GM23338 (cell line): ENCODE results near the gene PDF. TPM values are rescaled to one million over a fixed set of nuclear protein-coding genes. Genes with fewer than 3 reads are reported as not detected.
A peak's percentile ranks its signal among the peaks of the same experiment; 100 is the strongest.

ENCODE experiments used
- ATAC-seq: fragments of 200-7000 bp; cut with Tn5 transposase; 3 replicates; pipeline ENCODE4 v1.9.1; 2020
- DNase-seq: peaks from one replicate; pipeline ENCODE4 v3.0.0-alpha.2; 2015; ENCODE audit warnings: low spot score
- H2AFZ ChIP-seq: fragments of 200-600 bp; sonication (generic); 2 replicates; pipeline ENCODE4 v1.8.0; 2016; ENCODE audit warnings: antibody characterized with exemption, mild to moderate bottlenecking, moderate library complexity
- H3F3A ChIP-seq: fragments of 200-600 bp; sonication (generic); replicated peaks from 2 replicates; pipeline ENCODE4 v1.8.0; 2017; ENCODE audit warnings: antibody characterized with exemption, mixed run types, low read depth
- H3K27ac ChIP-seq: fragments of 200-600 bp; sonication (generic); 2 replicates; pipeline ENCODE4 v1.6.1; 2016; ENCODE audit warnings: low read depth
- H3K27me3 ChIP-seq: fragments of 200-600 bp; sonication (generic); 2 replicates; pipeline ENCODE4 v1.8.0; 2016; ENCODE audit warnings: mild to moderate bottlenecking, mixed run types, moderate library complexity; ENCODE audit not compliant: insufficient read depth
- H3K36me3 ChIP-seq: fragments of 200-600 bp; sonication (generic); 2 replicates; pipeline ENCODE4 v1.8.0; 2016; ENCODE audit warnings: mild to moderate bottlenecking; ENCODE audit not compliant: insufficient read depth
- H3K4me1 ChIP-seq: fragments of 200-600 bp; sonication (generic); 2 replicates; pipeline ENCODE4 v1.8.0; 2016; ENCODE audit warnings: mild to moderate bottlenecking, moderate library complexity; ENCODE audit not compliant: insufficient read depth
- H3K4me2 ChIP-seq: fragments of 200-600 bp; sonication (generic); 2 replicates; pipeline ENCODE4 v1.7.1; 2017; ENCODE audit warnings: mixed run types
- H3K4me3 ChIP-seq: fragments of 200-600 bp; sonication (generic); 2 replicates; pipeline ENCODE4 v1.6.1; 2016; ENCODE audit warnings: mixed run types
- H3K79me2 ChIP-seq: fragments of 200-600 bp; sonication (generic); replicated peaks from 2 replicates; pipeline ENCODE4 v1.8.0; 2017; ENCODE audit warnings: mild to moderate bottlenecking; ENCODE audit not compliant: insufficient read depth
- H3K9me2 ChIP-seq: fragments of 200-600 bp; sonication (generic); 2 replicates; pipeline ENCODE4 v1.8.0; 2017; ENCODE audit not compliant: insufficient read depth
- H4K20me1 ChIP-seq: fragments of 200-600 bp; sonication (generic); replicated peaks from 2 replicates; pipeline ENCODE4 v1.8.0; 2017; ENCODE audit warnings: mild to moderate bottlenecking; ENCODE audit not compliant: insufficient read depth
- H3K27ac Mint-ChIP-seq: 2 replicates; pipeline ENCODE4 v1.8.0; 2020; ENCODE audit warnings: inconsistent platforms, mild to moderate bottlenecking, moderate library complexity, mixed read lengths
- H3K27me3 Mint-ChIP-seq: 3 replicates; pipeline ENCODE4 v1.8.0; 2022; ENCODE audit warnings: low read depth, mild to moderate bottlenecking, moderate library complexity, mixed read lengths, inconsistent platforms; ENCODE audit not compliant: insufficient read depth, poor library complexity
- H3K36me3 Mint-ChIP-seq: 3 replicates; pipeline ENCODE4 v1.8.0; 2021; ENCODE audit warnings: low read depth, mild to moderate bottlenecking, inconsistent platforms, moderate library complexity, mixed read lengths
- H3K4me1 Mint-ChIP-seq: 3 replicates; pipeline ENCODE4 v1.8.0; 2020; ENCODE audit warnings: mild to moderate bottlenecking, inconsistent platforms, mixed read lengths
- H3K4me3 Mint-ChIP-seq: 3 replicates; pipeline ENCODE4 v1.8.0; 2021; ENCODE audit warnings: moderate library complexity, mild to moderate bottlenecking, inconsistent platforms, mixed read lengths
- H3K9me3 Mint-ChIP-seq: 3 replicates; pipeline ENCODE4 v1.8.0; 2020; ENCODE audit warnings: moderate library complexity, mild to moderate bottlenecking, inconsistent platforms, mixed read lengths
- CREB1 ChIP-seq: fragments of 250-450 bp; sonication (Bioruptor Pico); IDR thresholded peaks from 2 replicates; pipeline ENCODE4 v1.5.0; 2020; ENCODE audit warnings: low read depth, mild to moderate bottlenecking, moderate library complexity
- EZH2phosphoT487 ChIP-seq: fragments of 200-600 bp; sonication (generic); IDR thresholded peaks from one replicate; pipeline ENCODE4 v1.8.1; 2018; ENCODE audit warnings: antibody characterized with exemption; ENCODE audit not compliant: unreplicated experiment
- JUNB ChIP-seq: IDR thresholded peaks from one replicate; pipeline ENCODE4 v1.6.1; 2016; ENCODE audit warnings: antibody characterized with exemption; ENCODE audit not compliant: unreplicated experiment
- POLR2AphosphoS5 ChIP-seq: IDR thresholded peaks from 2 replicates; pipeline ENCODE4 v1.6.1; 2016; ENCODE audit warnings: antibody characterized with exemption, low read depth
- ZNF114 ChIP-seq: fragments of 250-450 bp; sonication (Bioruptor Pico); IDR thresholded peaks from 2 replicates; pipeline ENCODE4 v1.5.0; 2020; ENCODE audit warnings: mild to moderate bottlenecking, moderate library complexity
- polyA plus RNA-seq: library from polyadenylated mRNA; unstranded; fragments of >200 nt; fragmentation: Nextera tagmentation; extraction: Ambion mirVana; gene quantifications from 2 replicates; pipeline ENCODE4 v1.2.1, GENCODE V29; 2016
- total RNA-seq: library from RNA; depleted of rRNA; stranded (reverse); fragments of >200 nt; shearing (Covaris generic); gene quantifications from 2 replicates; pipeline ENCODE4 v1.2.3, GENCODE V29; 2014
- TF ChIP-seq, protein P1 (sequence below): IDR thresholded peaks from 2 replicates; pipeline ENCODE4 v1.6.1; 2016; ENCODE audit warnings: antibody characterized with exemption
- TF ChIP-seq, protein P2 (sequence below): fragments of 250-450 bp; sonication (Bioruptor Pico); IDR thresholded peaks from 2 replicates; pipeline ENCODE4 v1.5.0; 2020; ENCODE audit warnings: mild to moderate bottlenecking, moderate library complexity

The PDF gene
- total and polyA plus RNA-seq, 2 experiments from 2014 or later, result 18.8 to 43.4 TPM

- Histone ChIP-seq H4K20me1 (0 out of 2 replicates have a peak, but pooled peaks cover 11% of the 10 kb centered on the region), H3K27ac (peak overlapping the region; percentile 92), H3K4me3 (peak overlapping the region; percentile 99), H3K79me2 (peaks cover 52% of the 10 kb centered on the region), H3K27me3 (no peaks in the 10 kb centered on the region), H3K4me2 (peak overlapping the region; percentile 100), H2AFZ (no peak overlapping the region), H3K9me2 (no peaks in the 10 kb centered on the region), H3K4me1 (peaks cover 15% of the 10 kb centered on the region; the same call in 1 of the 2 replicates), H3K36me3 (peaks cover 41% of the 10 kb centered on the region), H3F3A (peaks cover 32% of the 10 kb centered on the region; the same call in 1 of the 2 replicates)
- peaks cover 22% of the 10 kb centered on the region for H3K4me1 Mint-ChIP-seq
- TF ChIP-seq POLR2AphosphoS5 (no peak), CREB1 (CRISPR knock-in tag) (no peak)
- TF ChIP-seq, protein P1, sequence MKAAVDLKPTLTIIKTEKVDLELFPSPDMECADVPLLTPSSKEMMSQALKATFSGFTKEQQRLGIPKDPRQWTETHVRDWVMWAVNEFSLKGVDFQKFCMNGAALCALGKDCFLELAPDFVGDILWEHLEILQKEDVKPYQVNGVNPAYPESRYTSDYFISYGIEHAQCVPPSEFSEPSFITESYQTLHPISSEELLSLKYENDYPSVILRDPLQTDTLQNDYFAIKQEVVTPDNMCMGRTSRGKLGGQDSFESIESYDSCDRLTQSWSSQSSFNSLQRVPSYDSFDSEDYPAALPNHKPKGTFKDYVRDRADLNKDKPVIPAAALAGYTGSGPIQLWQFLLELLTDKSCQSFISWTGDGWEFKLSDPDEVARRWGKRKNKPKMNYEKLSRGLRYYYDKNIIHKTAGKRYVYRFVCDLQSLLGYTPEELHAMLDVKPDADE, result no peak
- peak overlapping the region; percentile 99 for H3K4me3 Mint-ChIP-seq
- H3K27ac Mint-ChIP-seq, result peak overlapping the region; percentile 99
- H3K27me3 Mint-ChIP-seq, result peaks cover 13% of the 10 kb centered on the region
- DNase-seq (no peak), ATAC-seq (no peak; the same call in 2 of the 3 replicates)
- peaks cover 77% of the 10 kb centered on the region for H3K36me3 Mint-ChIP-seq
- no peaks in the 10 kb centered on the region; the same call in 2 of the 3 replicates for H3K9me3 Mint-ChIP-seq
Observed at GRCh38 chr16:69340095-69340644, 9.8 kb upstream of the PDF start.

GRCh38 chr16:69339289-69340094 lies 9.1 kb upstream of the PDF start, which contains the start of the genes COG8 and NIP7:
COG8 (minus strand) TSS chr16:69339564; CDS start chr16:69339552, 12 bp downstream.
NIP7 (plus strand) TSS chr16:69339772; CDS start chr16:69339830, 58 bp downstream.
- 0 out of 2 replicates have a peak, but pooled peaks cover 11% of the 10 kb centered on the region for H4K20me1 ChIP-seq
- H3K27me3 Mint-ChIP-seq, result peaks cover 17% of the 10 kb centered on the region
- H3K4me1 ChIP-seq, result peaks cover 15% of the 10 kb centered on the region; the same call in 1 of the 2 replicates
- peak within 1 kb of the TSS; percentile 100 for H3K4me2 ChIP-seq
- H3K27ac ChIP-seq, result peak within 1 kb of the TSS; percentile 92
- no peaks in the 10 kb centered on the region for H3K27me3 ChIP-seq
- H3K9me3 Mint-ChIP-seq, result no peaks in the 10 kb centered on the region; the same call in 2 of the 3 replicates
- H3K36me3 ChIP-seq, result peaks cover 44% of the 10 kb centered on the region
- ATAC-seq, result peak; percentile 98
- H2AFZ ChIP-seq, result peak within 1 kb of the TSS; percentile 73
- peaks cover 22% of the 10 kb centered on the region for H3K4me1 Mint-ChIP-seq
- peak; percentile 100 for DNase-seq
- no peaks in the 10 kb centered on the region for H3K9me2 ChIP-seq
- peak within 1 kb of the TSS; percentile 99 for H3K4me3 Mint-ChIP-seq
- H3K79me2 ChIP-seq, result peaks cover 52% of the 10 kb centered on the region
- peak within 1 kb of the TSS; percentile 99 for H3K4me3 ChIP-seq
- peaks cover 32% of the 10 kb centered on the region; the same call in 1 of the 2 replicates for H3F3A ChIP-seq
- H3K36me3 Mint-ChIP-seq, result peaks cover 81% of the 10 kb centered on the region
- H3K27ac Mint-ChIP-seq, result peak within 1 kb of the TSS; percentile 99
- TF ChIP-seq, protein P1, result peak; percentile 93
- peak; percentile 13 for TF ChIP-seq JUNB
- TF ChIP-seq POLR2AphosphoS5, result peak; percentile 94
- no peak for TF ChIP-seq ZNF114 (CRISPR knock-in tag)
- TF ChIP-seq EZH2phosphoT487, result no peak
- peak; percentile 88 for TF ChIP-seq CREB1 (CRISPR knock-in tag)
- TF ChIP-seq, protein P2, sequence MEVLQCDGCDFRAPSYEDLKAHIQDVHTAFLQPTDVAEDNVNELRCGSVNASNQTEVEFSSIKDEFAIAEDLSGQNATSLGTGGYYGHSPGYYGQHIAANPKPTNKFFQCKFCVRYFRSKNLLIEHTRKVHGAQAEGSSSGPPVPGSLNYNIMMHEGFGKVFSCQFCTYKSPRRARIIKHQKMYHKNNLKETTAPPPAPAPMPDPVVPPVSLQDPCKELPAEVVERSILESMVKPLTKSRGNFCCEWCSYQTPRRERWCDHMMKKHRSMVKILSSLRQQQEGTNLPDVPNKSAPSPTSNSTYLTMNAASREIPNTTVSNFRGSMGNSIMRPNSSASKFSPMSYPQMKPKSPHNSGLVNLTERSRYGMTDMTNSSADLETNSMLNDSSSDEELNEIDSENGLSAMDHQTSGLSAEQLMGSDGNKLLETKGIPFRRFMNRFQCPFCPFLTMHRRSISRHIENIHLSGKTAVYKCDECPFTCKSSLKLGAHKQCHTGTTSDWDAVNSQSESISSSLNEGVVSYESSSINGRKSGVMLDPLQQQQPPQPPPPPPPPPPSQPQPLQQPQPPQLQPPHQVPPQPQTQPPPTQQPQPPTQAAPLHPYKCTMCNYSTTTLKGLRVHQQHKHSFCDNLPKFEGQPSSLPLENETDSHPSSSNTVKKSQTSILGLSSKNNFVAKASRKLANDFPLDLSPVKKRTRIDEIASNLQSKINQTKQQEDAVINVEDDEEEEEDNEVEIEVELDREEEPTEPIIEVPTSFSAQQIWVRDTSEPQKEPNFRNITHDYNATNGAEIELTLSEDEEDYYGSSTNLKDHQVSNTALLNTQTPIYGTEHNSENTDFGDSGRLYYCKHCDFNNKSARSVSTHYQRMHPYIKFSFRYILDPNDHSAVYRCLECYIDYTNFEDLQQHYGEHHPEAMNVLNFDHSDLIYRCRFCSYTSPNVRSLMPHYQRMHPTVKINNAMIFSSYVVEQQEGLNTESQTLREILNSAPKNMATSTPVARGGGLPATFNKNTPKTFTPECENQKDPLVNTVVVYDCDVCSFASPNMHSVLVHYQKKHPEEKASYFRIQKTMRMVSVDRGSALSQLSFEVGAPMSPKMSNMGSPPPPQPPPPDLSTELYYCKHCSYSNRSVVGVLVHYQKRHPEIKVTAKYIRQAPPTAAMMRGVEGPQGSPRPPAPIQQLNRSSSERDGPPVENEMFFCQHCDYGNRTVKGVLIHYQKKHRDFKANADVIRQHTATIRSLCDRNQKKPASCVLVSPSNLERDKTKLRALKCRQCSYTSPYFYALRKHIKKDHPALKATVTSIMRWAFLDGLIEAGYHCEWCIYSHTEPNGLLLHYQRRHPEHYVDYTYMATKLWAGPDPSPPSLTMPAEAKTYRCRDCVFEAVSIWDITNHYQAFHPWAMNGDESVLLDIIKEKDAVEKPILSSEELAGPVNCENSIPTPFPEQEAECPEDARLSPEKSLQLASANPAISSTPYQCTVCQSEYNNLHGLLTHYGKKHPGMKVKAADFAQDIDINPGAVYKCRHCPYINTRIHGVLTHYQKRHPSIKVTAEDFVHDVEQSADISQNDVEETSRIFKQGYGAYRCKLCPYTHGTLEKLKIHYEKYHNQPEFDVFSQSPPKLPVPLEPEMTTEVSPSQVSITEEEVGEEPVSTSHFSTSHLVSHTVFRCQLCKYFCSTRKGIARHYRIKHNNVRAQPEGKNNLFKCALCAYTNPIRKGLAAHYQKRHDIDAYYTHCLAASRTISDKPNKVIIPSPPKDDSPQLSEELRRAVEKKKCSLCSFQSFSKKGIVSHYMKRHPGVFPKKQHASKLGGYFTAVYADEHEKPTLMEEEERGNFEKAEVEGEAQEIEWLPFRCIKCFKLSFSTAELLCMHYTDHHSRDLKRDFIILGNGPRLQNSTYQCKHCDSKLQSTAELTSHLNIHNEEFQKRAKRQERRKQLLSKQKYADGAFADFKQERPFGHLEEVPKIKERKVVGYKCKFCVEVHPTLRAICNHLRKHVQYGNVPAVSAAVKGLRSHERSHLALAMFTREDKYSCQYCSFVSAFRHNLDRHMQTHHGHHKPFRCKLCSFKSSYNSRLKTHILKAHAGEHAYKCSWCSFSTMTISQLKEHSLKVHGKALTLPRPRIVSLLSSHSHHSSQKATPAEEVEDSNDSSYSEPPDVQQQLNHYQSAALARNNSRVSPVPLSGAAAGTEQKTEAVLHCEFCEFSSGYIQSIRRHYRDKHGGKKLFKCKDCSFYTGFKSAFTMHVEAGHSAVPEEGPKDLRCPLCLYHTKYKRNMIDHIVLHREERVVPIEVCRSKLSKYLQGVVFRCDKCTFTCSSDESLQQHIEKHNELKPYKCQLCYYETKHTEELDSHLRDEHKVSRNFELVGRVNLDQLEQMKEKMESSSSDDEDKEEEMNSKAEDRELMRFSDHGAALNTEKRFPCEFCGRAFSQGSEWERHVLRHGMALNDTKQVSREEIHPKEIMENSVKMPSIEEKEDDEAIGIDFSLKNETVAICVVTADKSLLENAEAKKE (CRISPR knock-in tag), result no peak
